B cell (primary cell): ENCODE measurements around the gene MEGF11. TPM values are rescaled to one million over a fixed set of nuclear protein-coding genes. Genes with fewer than 3 reads are reported as not detected.

Experiments used
- ATAC-seq: fragments of 200-7000 bp; cut with Tn5 transposase; one replicate; pipeline ENCODE4 v1.10.0; 2021; ENCODE audit warnings: low read depth, mild to moderate bottlenecking, moderate number of reproducible peaks, moderate library complexity
- CTCF ChIA-PET: fragments of 350-600 bp; sonication (Branson Sonifier 250); formaldehyde crosslinking; loops from one replicate; lab custom pipeline; 2021; ENCODE audit warnings: antibody characterized with exemption, inconsistent platforms; lab: Charles Lee
- POLR2A ChIA-PET: fragments of 350-600 bp; sonication (Branson Sonifier 250); formaldehyde crosslinking; loops from one replicate; lab custom pipeline; 2021; ENCODE audit warnings: antibody characterized with exemption; lab: Charles Lee
- DNase-seq: peaks from one replicate; pipeline ENCODE4 v3.0.0; 2013
- H2AFZ ChIP-seq: 2 replicates; pipeline ENCODE4 v1.6.1; 2012; ENCODE audit warnings: mild to moderate bottlenecking, low read depth, low read length; ENCODE audit not compliant: insufficient read depth, poor library complexity, severe bottlenecking
- H3K27ac ChIP-seq, 2 donors: 1 replicate in 1 of 2; 2 replicates in 1 of 2; pipeline ENCODE4 v1.5.1; 2012 to 2013; ENCODE audit warnings: low read length in 2 of 2, mild to moderate bottlenecking in 2 of 2, moderate library complexity in 1 of 2
- H3K27me3 ChIP-seq, 4 experiments: fragments of 200-600 bp in 1 of 4; sonication (generic) in 1 of 4; replicated peaks in 1 of 4; 1 replicate in 2 of 4; 2 replicates in 2 of 4; pipeline versions ENCODE4 v1.6.1 to v1.7.0; 2013 to 2016; ENCODE audit warnings: low read length in 3 of 4, mild to moderate bottlenecking in 2 of 4, mixed read lengths in 1 of 4, moderate library complexity in 1 of 4; ENCODE audit not compliant: insufficient read depth in 4 of 4, control insufficient read depth in 3 of 4; ENCODE audit errors: control extremely low read depth in 1 of 4
- H3K36me3 ChIP-seq, 2 experiments: replicated peaks in 1 of 2; 1 replicate in 1 of 2; 2 replicates in 1 of 2; pipeline versions ENCODE4 v1.6.1 to v1.7.1; 2013; ENCODE audit warnings: low read length in 1 of 2; ENCODE audit not compliant: insufficient read depth in 2 of 2, control insufficient read depth in 1 of 2; ENCODE audit errors: control extremely low read depth in 1 of 2, extremely low read depth in 1 of 2
- H3K4me1 ChIP-seq, 2 donors: fragments of 200-600 bp in 1 of 2; sonication (generic) in 1 of 2; 1 replicate in 1 of 2; 2 replicates in 1 of 2; pipeline versions ENCODE4 v1.5.1 to v1.6.1; 2013 to 2017; ENCODE audit warnings: low read length in 2 of 2; ENCODE audit not compliant: control insufficient read depth in 2 of 2, insufficient read depth in 2 of 2
- H3K4me2 ChIP-seq: replicated peaks from 2 replicates; pipeline ENCODE3; 2012; ENCODE audit warnings: mild to moderate bottlenecking, low read depth, low read length; ENCODE audit not compliant: poor library complexity, severe bottlenecking
- H3K4me3 ChIP-seq, 5 experiments: fragments of 200-600 bp in 1 of 5; sonication (generic) in 1 of 5; 1 replicate in 3 of 5; 2 replicates in 2 of 5; pipeline versions ENCODE4 v1.5.1 to v1.7.0; 2011 to 2016; ENCODE audit warnings: low read length in 4 of 5, mild to moderate bottlenecking in 4 of 5, low read depth in 2 of 5, control low read depth in 1 of 5, moderate library complexity in 1 of 5; ENCODE audit not compliant: insufficient read depth in 1 of 5; ENCODE audit errors: control extremely low read depth in 1 of 5, extremely low read depth in 1 of 5
- H3K79me2 ChIP-seq: fragments of 200-600 bp; sonication (generic); one replicate; pipeline ENCODE4 v1.6.0; 2016; ENCODE audit warnings: low read length; ENCODE audit not compliant: control insufficient read depth, insufficient read depth
- H3K9ac ChIP-seq: fragments of 200-600 bp; sonication (generic); 2 replicates; pipeline ENCODE4 v1.6.1; 2017; ENCODE audit warnings: mild to moderate bottlenecking, low read length, moderate library complexity
- H3K9me3 ChIP-seq, 3 donors: one replicate each; pipeline versions ENCODE4 v1.6.1 to v1.7.1; 2013; ENCODE audit warnings: low read length in 2 of 3; ENCODE audit not compliant: control insufficient read depth in 2 of 3, insufficient read depth in 1 of 3; ENCODE audit errors: control extremely low read depth in 1 of 3
- H4K20me1 ChIP-seq: 2 replicates; pipeline ENCODE4 v1.6.0; 2012; ENCODE audit warnings: mild to moderate bottlenecking, low read length; ENCODE audit not compliant: insufficient read depth, control insufficient read depth, poor library complexity, severe bottlenecking
- H3K27ac Mint-ChIP-seq: one replicate; pipeline ENCODE4 v1.8.0; 2021; ENCODE audit warnings: mixed read lengths
- H3K27me3 Mint-ChIP-seq: one replicate; pipeline ENCODE4 v1.8.0; 2021; ENCODE audit warnings: mixed read lengths
- H3K4me1 Mint-ChIP-seq: one replicate; pipeline ENCODE4 v1.8.0; 2021; ENCODE audit warnings: mixed read lengths
- H3K4me3 Mint-ChIP-seq: one replicate; pipeline ENCODE4 v1.8.0; 2021; ENCODE audit warnings: mixed read lengths
- H3K9me3 Mint-ChIP-seq: one replicate; pipeline ENCODE4 v1.8.0; 2022; ENCODE audit warnings: mixed read lengths; ENCODE audit not compliant: insufficient read depth
- EZH2 ChIP-seq: IDR thresholded peaks from 2 replicates; pipeline ENCODE4 v1.6.1; 2012; ENCODE audit warnings: borderline replicate concordance, low read depth, mild to moderate bottlenecking, moderate library complexity, low read length; ENCODE audit not compliant: insufficient read depth, poor library complexity, severe bottlenecking
- WGBS: methylation state at CpG from one replicate; pipeline ENCODE4 v1.1.5; 2013; ENCODE audit warnings: missing lambda C conversion rate; ENCODE audit not compliant: insufficient coverage; 5-methylcytosine and 5-hydroxymethylcytosine counted together
- intact Hi-C: fragments of 100-400 bp; cut with micrococcal nuclease; formaldehyde crosslinking; loops from one replicate; pipeline ENCODE4 v1.10.0; 2022
- polyA plus RNA-seq: library from polyadenylated mRNA; depleted of rRNA; stranded (reverse); fragments of >200 nt; gene quantifications from 2 replicates; pipeline ENCODE4 v1.2.3, GENCODE V29; 2012
- total RNA-seq, 2 donors: library from RNA; stranded (reverse); fragments of 120-200 nt in 1 of 2; gene quantifications; 1 replicate in 1 of 2; 2 replicates in 1 of 2; pipeline versions ENCODE4 v1.2.3 to v1.2.4, GENCODE V29; 2013 to 2022
- TF ChIP-seq, protein P1 (sequence below): fragments of 200-600 bp; IDR thresholded peaks from one replicate; pipeline ENCODE4 v1.8.0; 2022; ENCODE audit warnings: antibody characterized with exemption, mild to moderate bottlenecking

The MEGF11 gene
- total and polyA plus RNA-seq, 2 donors (not counting 1 experiment from before 2014, with no cell fraction given), result 0.04 to 0.34 TPM

DNA sequence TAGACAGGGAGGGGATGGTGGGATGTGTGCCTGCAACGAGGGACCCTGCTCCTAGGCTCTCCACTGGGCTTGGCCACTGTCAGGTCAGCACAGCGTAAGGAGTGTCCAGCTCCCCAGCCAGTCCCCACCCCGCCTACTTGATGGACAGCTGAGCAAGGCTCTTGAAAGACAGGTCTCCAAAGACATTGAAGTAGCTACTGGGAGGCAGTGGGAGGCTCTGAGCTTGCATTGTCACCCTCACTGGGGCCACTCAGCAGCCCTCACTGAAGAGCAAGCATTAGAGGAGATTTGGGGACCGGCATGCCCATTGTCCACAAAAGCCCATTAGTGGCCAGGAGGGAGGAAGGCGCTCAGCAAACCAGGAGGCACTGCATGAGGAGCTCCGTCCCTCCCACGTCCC lies 146.5 kb downstream of the MEGF11 start:
- Histone ChIP-seq H3K4me1 (no peaks in the 10 kb centered on the region), H2AFZ (no peak overlapping the region), H3K4me3 (no peak overlapping the region), H3K27ac (no peak overlapping the region), H3K4me2 (no peak overlapping the region), H4K20me1 (no peaks in the 10 kb centered on the region), H3K9ac (no peak overlapping the region), H3K36me3 (no peaks in the 10 kb centered on the region), H3K27me3 (peaks cover 0 to 6% (median 3%) of the 10 kb centered on the region in 4 experiments), H3K79me2 (no peaks in the 10 kb centered on the region), H3K9me3 (no peaks in the 10 kb centered on the region)
- intact Hi-C loops, result no loop called here
- peaks cover 39% of the 10 kb centered on the region for H3K27me3 Mint-ChIP-seq
- ChIA-PET POLR2A (no interaction called here), CTCF (no interaction called here)
- DNase-seq (no peak), ATAC-seq (no peak)
- H3K4me3 Mint-ChIP-seq, result no peak overlapping the region
- H3K27ac Mint-ChIP-seq, result no peak overlapping the region
- TF ChIP-seq, protein P1, sequence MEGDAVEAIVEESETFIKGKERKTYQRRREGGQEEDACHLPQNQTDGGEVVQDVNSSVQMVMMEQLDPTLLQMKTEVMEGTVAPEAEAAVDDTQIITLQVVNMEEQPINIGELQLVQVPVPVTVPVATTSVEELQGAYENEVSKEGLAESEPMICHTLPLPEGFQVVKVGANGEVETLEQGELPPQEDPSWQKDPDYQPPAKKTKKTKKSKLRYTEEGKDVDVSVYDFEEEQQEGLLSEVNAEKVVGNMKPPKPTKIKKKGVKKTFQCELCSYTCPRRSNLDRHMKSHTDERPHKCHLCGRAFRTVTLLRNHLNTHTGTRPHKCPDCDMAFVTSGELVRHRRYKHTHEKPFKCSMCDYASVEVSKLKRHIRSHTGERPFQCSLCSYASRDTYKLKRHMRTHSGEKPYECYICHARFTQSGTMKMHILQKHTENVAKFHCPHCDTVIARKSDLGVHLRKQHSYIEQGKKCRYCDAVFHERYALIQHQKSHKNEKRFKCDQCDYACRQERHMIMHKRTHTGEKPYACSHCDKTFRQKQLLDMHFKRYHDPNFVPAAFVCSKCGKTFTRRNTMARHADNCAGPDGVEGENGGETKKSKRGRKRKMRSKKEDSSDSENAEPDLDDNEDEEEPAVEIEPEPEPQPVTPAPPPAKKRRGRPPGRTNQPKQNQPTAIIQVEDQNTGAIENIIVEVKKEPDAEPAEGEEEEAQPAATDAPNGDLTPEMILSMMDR, result no peak
- no peak for TF ChIP-seq EZH2
- H3K4me1 Mint-ChIP-seq, result no peaks in the 10 kb centered on the region
- 90% methylated on average over 6 of the region's 7 CpGs for WGBS
- H3K9me3 Mint-ChIP-seq, result no peaks in the 10 kb centered on the region

- Histone ChIP-seq H3K27ac (no peak overlapping the region), H3K4me1 (no peaks in the 10 kb centered on the region), H3K9me3 (no peaks in the 10 kb centered on the region), H3K9ac (no peak overlapping the region), H3K4me2 (no peak overlapping the region), H3K79me2 (no peaks in the 10 kb centered on the region), H3K27me3 (peaks cover 0 to 6% (median 3%) of the 10 kb centered on the region in 4 experiments), H4K20me1 (no peaks in the 10 kb centered on the region), H2AFZ (no peak overlapping the region), H3K36me3 (no peaks in the 10 kb centered on the region), H3K4me3 (no peak overlapping the region)
- ATAC-seq (no peak), DNase-seq (no peak)
- Mint-ChIP-seq H3K4me1 (no peaks in the 10 kb centered on the region), H3K9me3 (no peaks in the 10 kb centered on the region), H3K27ac (no peak overlapping the region), H3K4me3 (no peak overlapping the region), H3K27me3 (peaks cover 41% of the 10 kb centered on the region)
- TF ChIP-seq EZH2, result no peak
- TF ChIP-seq, protein P1, result no peak
- ChIA-PET POLR2A (no interaction called here), CTCF (no interaction called here)
- WGBS, result 93% methylated on average over 2 of the region's 9 CpGs
- intact Hi-C loops, result no loop called here
Observed at GRCh38 chr15:66105286-66106265, 148.0 kb downstream of the MEGF11 start.
